IMR-90 (cell line): Measurements from ENCODE around the gene MICAL3. TPM values are rescaled to one million over a fixed set of nuclear protein-coding genes. Genes with fewer than 3 reads are reported as not detected.

Experiments used
- ATAC-seq: fragments of 200-7000 bp; cut with Tn5 transposase; 2 replicates; pipeline ENCODE4 v1.9.1; 2020; ENCODE audit warnings: low read depth, mild to moderate bottlenecking, moderate library complexity
- BruUV-seq: library from RNA; stranded (reverse); fragments of 400-500 nt; replicated peaks from 2 replicates; lab custom pipeline; 2021; lab: Mats Ljungman, UMichigan
- CTCF ChIA-PET: fragments of 300-600 bp; formaldehyde crosslinking; extraction: SDS; loops from one replicate; lab custom pipeline; 2021; ENCODE audit warnings: antibody characterized with exemption; lab: Yijun Ruan, JAX
- POLR2A ChIA-PET: fragments of 300-600 bp; sonication (Branson Sonifier 250); formaldehyde crosslinking; loops from one replicate; lab custom pipeline; 2022; ENCODE audit warnings: antibody characterized with exemption; ENCODE audit not compliant: unreplicated experiment; lab: Charles Lee
- DNase-seq: peaks from one replicate; pipeline ENCODE4 v3.0.0; 2013
- H2AFZ ChIP-seq: replicated peaks from 2 replicates; pipeline ENCODE3; 2013; ENCODE audit warnings: low read length, mild to moderate bottlenecking; ENCODE audit not compliant: poor library complexity
- H2AK5ac ChIP-seq: 2 replicates; pipeline ENCODE4 v1.6.1; 2013; ENCODE audit warnings: low read depth, low read length, inconsistent platforms
- H2AK9ac ChIP-seq: replicated peaks from 2 replicates; pipeline ENCODE3; 2013; ENCODE audit warnings: mild to moderate bottlenecking, low read depth, low read length, moderate library complexity; ENCODE audit not compliant: poor library complexity
- H2BK120ac ChIP-seq: 2 replicates; pipeline ENCODE4 v1.6.1; 2013; ENCODE audit warnings: low read depth, low read length, inconsistent platforms
- H2BK15ac ChIP-seq: 3 replicates; pipeline ENCODE4 v1.6.1; 2013; ENCODE audit warnings: low read depth, low read length, inconsistent platforms
- H2BK20ac ChIP-seq: 2 replicates; pipeline ENCODE4 v1.6.1; 2013; ENCODE audit warnings: low read depth, mild to moderate bottlenecking, inconsistent platforms, low read length, moderate library complexity
- H2BK5ac ChIP-seq: 2 replicates; pipeline ENCODE4 v1.6.1; 2013; ENCODE audit warnings: mild to moderate bottlenecking, low read depth, low read length, inconsistent platforms; ENCODE audit not compliant: poor library complexity, severe bottlenecking
- H3K14ac ChIP-seq: replicated peaks from 2 replicates; pipeline ENCODE4 v1.6.1; 2013; ENCODE audit warnings: low read depth, low read length, inconsistent platforms
- H3K18ac ChIP-seq: 2 replicates; pipeline ENCODE4 v1.6.1; 2013; ENCODE audit warnings: low read depth, low read length, control low read depth
- H3K23ac ChIP-seq: 2 replicates; pipeline ENCODE4 v1.6.1; 2013; ENCODE audit warnings: low read depth, low read length, inconsistent platforms
- H3K27ac ChIP-seq: 2 replicates; pipeline ENCODE4 v1.5.1; 2013; ENCODE audit warnings: mild to moderate bottlenecking, control low read depth, low read length; ENCODE audit not compliant: insufficient read depth
- H3K27me3 ChIP-seq: 2 replicates; pipeline ENCODE4 v1.6.1; 2013; ENCODE audit warnings: low read length; ENCODE audit not compliant: control insufficient read depth, insufficient read depth
- H3K36me3 ChIP-seq: 2 replicates; pipeline ENCODE4 v1.6.1; 2013; ENCODE audit warnings: low read length, mixed read lengths; ENCODE audit not compliant: control insufficient read depth, insufficient read depth
- H3K4ac ChIP-seq: 2 replicates; pipeline ENCODE4 v1.6.1; 2013; ENCODE audit warnings: low read depth, low read length, inconsistent platforms
- H3K4me1 ChIP-seq: 2 replicates; pipeline ENCODE4 v1.6.1; 2013; ENCODE audit warnings: low read length, mixed read lengths; ENCODE audit not compliant: control insufficient read depth, insufficient read depth
- H3K4me2 ChIP-seq: 2 replicates; pipeline ENCODE4 v1.6.1; 2013; ENCODE audit warnings: low read depth, mild to moderate bottlenecking, control low read depth, low read length, moderate library complexity
- H3K4me3 ChIP-seq: 2 replicates; pipeline ENCODE4 v1.5.1; 2013; ENCODE audit warnings: low read depth, mild to moderate bottlenecking, control low read depth, low read length, moderate library complexity; ENCODE audit not compliant: insufficient read depth
- H3K56ac ChIP-seq: 2 replicates; pipeline ENCODE4 v1.6.1; 2013; ENCODE audit warnings: low read length, inconsistent platforms; ENCODE audit not compliant: insufficient read depth; ENCODE audit errors: extremely low read depth
- H3K79me1 ChIP-seq, 2 experiments: 2 replicates each; pipeline ENCODE4 v1.6.1; 2013; ENCODE audit warnings: low read length in 2 of 2, inconsistent platforms in 1 of 2, low read depth in 1 of 2
- H3K9ac ChIP-seq: 2 replicates; pipeline ENCODE4 v1.6.1; 2013; ENCODE audit warnings: low read depth, low read length, control low read depth
- H3K9me1 ChIP-seq: 2 replicates; pipeline ENCODE4 v1.6.1; 2013; ENCODE audit warnings: low read length, inconsistent platforms; ENCODE audit not compliant: insufficient read depth
- H3K9me3 ChIP-seq: 2 replicates; pipeline ENCODE4 v1.6.1; 2013; ENCODE audit warnings: low read length; ENCODE audit not compliant: control insufficient read depth, insufficient read depth
- H4K20me1 ChIP-seq: 2 replicates; pipeline ENCODE4 v1.6.1; 2013; ENCODE audit warnings: low read length, inconsistent platforms; ENCODE audit not compliant: insufficient read depth
- H4K5ac ChIP-seq: 2 replicates; pipeline ENCODE4 v1.6.1; 2013; ENCODE audit warnings: mild to moderate bottlenecking, low read depth, low read length, control low read depth
- H4K8ac ChIP-seq, 2 experiments: 2 replicates each; pipeline ENCODE4 v1.6.1; 2013; ENCODE audit warnings: low read depth in 2 of 2, low read length in 2 of 2, control low read depth in 1 of 2, inconsistent platforms in 1 of 2
- H4K91ac ChIP-seq: 2 replicates; pipeline ENCODE4 v1.6.1; 2013; ENCODE audit warnings: low read depth, low read length, inconsistent platforms; ENCODE audit not compliant: insufficient read depth
- BHLHE40 ChIP-seq: fragments of 150-350 bp; IDR thresholded peaks from 2 replicates; pipeline ENCODE4 v1.6.1; 2016; ENCODE audit warnings: mild to moderate bottlenecking, low read depth, low read length
- CEBPB ChIP-seq: IDR thresholded peaks from 2 replicates; pipeline ENCODE4 v1.6.1; 2012; ENCODE audit warnings: low read depth, low read length, improper control_type of control experiment
- CHD1 ChIP-seq: IDR thresholded peaks from 2 replicates; pipeline ENCODE4 v1.6.1; 2012; ENCODE audit warnings: low read depth, low read length, improper control_type of control experiment
- FOS ChIP-seq: fragments of 150-350 bp; IDR thresholded peaks from 2 replicates; pipeline ENCODE4 v1.6.1; 2016; ENCODE audit warnings: low read depth, low read length
- MAZ ChIP-seq: IDR thresholded peaks from 2 replicates; pipeline ENCODE4 v1.6.1; 2012; ENCODE audit warnings: low read depth, mild to moderate bottlenecking, low read length, improper control_type of control experiment, moderate library complexity, borderline replicate concordance
- MXI1 ChIP-seq: IDR thresholded peaks from 2 replicates; pipeline ENCODE4 v1.6.1; 2012; ENCODE audit warnings: low read depth, mild to moderate bottlenecking, low read length, moderate library complexity, borderline replicate concordance
- RCOR1 ChIP-seq: IDR thresholded peaks from 2 replicates; pipeline ENCODE4 v1.6.1; 2012; ENCODE audit warnings: mild to moderate bottlenecking, low read length, improper control_type of control experiment; ENCODE audit not compliant: insufficient replicate concordance
- USF2 ChIP-seq: fragments of 150-350 bp; IDR thresholded peaks from 2 replicates; pipeline ENCODE4 v1.6.1; 2017; ENCODE audit warnings: mild to moderate bottlenecking, antibody characterized with exemption, low read length, low read depth
- WGBS, 2 experiments: methylation state at CpG; one replicate each; pipeline versions ENCODE4 v1.1.5 to v1.1.7; 2013; ENCODE audit warnings: missing lambda C conversion rate in 2 of 2; ENCODE audit not compliant: insufficient read length in 1 of 2; ENCODE audit errors: extremely low coverage in 2 of 2; 5-methylcytosine and 5-hydroxymethylcytosine counted together
- dilution Hi-C: fragments of 300-500 bp; cut with HindIII; formaldehyde crosslinking; loops from one replicate; pipeline ENCODE4 v1.14.3; 2018; ENCODE audit warnings: low sequenced_read_pairs; ENCODE audit not compliant: unreplicated experiment
- in situ Hi-C: fragments of 300-500 bp; cut with MboI; formaldehyde crosslinking; loops from 3 replicates; pipeline ENCODE4 v1.14.3; 2019; ENCODE audit warnings: low sequenced_read_pairs, inconsistent platforms, mixed read lengths
- intact Hi-C: fragments of 100-400 bp; cut with micrococcal nuclease; formaldehyde crosslinking; loops from 2 replicates; pipeline ENCODE4 v1.10.0; 2022
- polyA plus RNA-seq, 3 experiments: library from polyadenylated mRNA; depleted of rRNA; stranded (reverse); fragments of >200 nt; gene quantifications; 2 replicates each; pipeline ENCODE4 v1.2.3, GENCODE V29; 2012; ENCODE audit warnings: low replicate concordance in 1 of 3
- total RNA-seq: library from RNA; depleted of rRNA; stranded (reverse); fragments of >200 nt; gene quantifications from 2 replicates; pipeline ENCODE4 v1.2.3, GENCODE V29; 2012

The MICAL3 gene
- total and polyA plus RNA-seq, 2 of the 4 experiments (the other 2 are of a cell fraction), result 17.6 to 26.8 TPM

GRCh38 chr22:17972385-17973191 is 51.8 kb downstream of the MICAL3 start:
- Histone ChIP-seq H3K9me1 (peaks cover 39% of the 10 kb centered on the region), H2AFZ (peak overlapping the region; percentile 79), H2AK5ac (peak overlapping the region; percentile 100), H3K23ac (peak overlapping the region; percentile 88), H4K8ac (peak overlapping the region; percentile 89 to 95), H2BK5ac (peak overlapping the region; percentile 94), H4K20me1 (peaks cover 7% of the 10 kb centered on the region; the same call in 1 of the 2 replicates), H3K18ac (peak overlapping the region; percentile 89), H2BK20ac (peak overlapping the region; percentile 94), H3K79me1 (peaks cover 45 to 86% of the 10 kb centered on the region in 2 experiments), H3K56ac (peak overlapping the region; percentile 33), H3K4me1 (peaks cover 41% of the 10 kb centered on the region), H4K91ac (peak overlapping the region; percentile 100), H2BK120ac (peak overlapping the region; percentile 98), H2BK15ac (peak overlapping the region; percentile 97), H3K27me3 (no peaks in the 10 kb centered on the region), H3K9me3 (no peaks in the 10 kb centered on the region), H4K5ac (peak overlapping the region; percentile 88), H3K4me3 (no peak overlapping the region), H3K9ac (peak overlapping the region; percentile 39), H3K27ac (peak overlapping the region; percentile 88), H3K36me3 (no peaks in the 10 kb centered on the region), H3K4me2 (peak overlapping the region; percentile 45), H3K14ac (peak overlapping the region; percentile 92), H2AK9ac (peak overlapping the region; percentile 91), H3K4ac (peak overlapping the region; percentile 97)
- in situ Hi-C loops (no loop called here), dilution Hi-C loops (no loop called here), intact Hi-C loops (loop anchor here (5.0 kb wide), 1 partner anchor 50 kb away; no protein-coding TSS in a partner anchor)
- ChIA-PET POLR2A (no interaction called here), CTCF (no interaction called here)
- no TSS peak for BruUV-seq
- TF ChIP-seq FOS (0 out of 2 replicates have a peak, but pooled peaks have one; percentile 5), RCOR1 (peak; percentile 64), MXI1 (no peak), MAZ (0 out of 2 replicates have a peak, but pooled peaks have one; percentile 15), USF2 (peak; percentile 40), CEBPB (peak; percentile 98), BHLHE40 (no peak), CHD1 (no peak)
- WGBS, 2 experiments, result 100% methylated on average over 1 of the region's 16 CpGs; no CpG with 5 or more reads in 1 of the 2 experiments
- DNase-seq (peak; percentile 85), ATAC-seq (peak; percentile 51)
